Endothelial cell (in vitro differentiated cells): ENCODE results near the gene FUT8. TPM values are rescaled to one million over a fixed set of nuclear protein-coding genes. Genes with fewer than 3 reads are reported as not detected.

Experiments
- DNase-seq: peaks from one replicate; pipeline ENCODE4 v3.0.0; 2021; ENCODE audit warnings: low spot score
- H3K27ac Mint-ChIP-seq: one replicate; pipeline ENCODE4 v1.8.0; 2021; ENCODE audit warnings: mixed read lengths, inconsistent platforms; ENCODE audit not compliant: unreplicated experiment
- H3K27me3 Mint-ChIP-seq: one replicate; pipeline ENCODE4 v1.8.0; 2021; ENCODE audit warnings: mild to moderate bottlenecking, moderate library complexity, mixed read lengths, inconsistent platforms; ENCODE audit not compliant: unreplicated experiment
- H3K36me3 Mint-ChIP-seq: one replicate; pipeline ENCODE4 v1.8.0; 2021; ENCODE audit warnings: mild to moderate bottlenecking, low read depth, mixed read lengths, inconsistent platforms; ENCODE audit not compliant: unreplicated experiment
- H3K4me1 Mint-ChIP-seq: one replicate; pipeline ENCODE4 v1.8.0; 2021; ENCODE audit warnings: mild to moderate bottlenecking, mixed read lengths, inconsistent platforms; ENCODE audit not compliant: unreplicated experiment
- H3K4me3 Mint-ChIP-seq: one replicate; pipeline ENCODE4 v1.8.0; 2021; ENCODE audit warnings: mild to moderate bottlenecking, mixed read lengths, inconsistent platforms; ENCODE audit not compliant: unreplicated experiment
- H3K9me3 Mint-ChIP-seq: one replicate; pipeline ENCODE4 v1.8.0; 2021; ENCODE audit warnings: mixed read lengths, inconsistent platforms; ENCODE audit not compliant: unreplicated experiment
- total RNA-seq: library from RNA; stranded (reverse); fragmentation: NEBNext Ultra II Directional; extraction: Animal tissue kit (Norgen Biotek cat#: 25700); gene quantifications from one replicate; pipeline ENCODE4 v1.2.1, GENCODE V29; 2021; ENCODE audit not compliant: unreplicated experiment
- TF ChIP-seq, protein P1 (sequence below): fragments of 200-600 bp; sonication (generic); IDR thresholded peaks from one replicate; pipeline ENCODE4 v1.5.0; 2021; ENCODE audit warnings: antibody characterized with exemption; ENCODE audit not compliant: unreplicated experiment

Gene FUT8
- total RNA-seq, 1 donor from 2014 or later: 65.4 TPM

DNA sequence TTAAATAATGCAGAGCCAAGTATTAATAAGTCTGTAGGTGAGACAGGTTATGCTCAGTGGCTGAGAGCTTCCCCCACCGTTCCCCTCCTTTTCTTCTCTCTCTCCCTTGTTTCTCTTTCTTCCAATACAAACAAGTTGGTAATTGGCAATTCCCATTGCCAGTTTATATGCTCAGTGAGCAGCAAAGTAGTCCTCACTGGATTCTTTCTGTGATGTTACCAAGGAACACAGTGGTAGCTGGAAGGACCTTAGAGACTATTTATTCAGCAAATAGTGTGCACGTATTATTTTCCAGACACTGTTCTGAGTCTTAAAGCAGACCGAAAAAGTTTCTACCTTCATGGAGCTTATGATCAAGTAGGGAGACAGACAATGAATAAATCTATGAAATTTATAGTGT, 344.4 kb downstream of the FUT8 start:
- no peak overlapping the region for H3K4me3 Mint-ChIP-seq
- no peaks in the 10 kb centered on the region for H3K4me1 Mint-ChIP-seq
- H3K27me3 Mint-ChIP-seq: peaks cover 2% of the 10 kb centered on the region
- no peak overlapping the region for H3K27ac Mint-ChIP-seq
- H3K36me3 Mint-ChIP-seq: no peaks in the 10 kb centered on the region
- H3K9me3 Mint-ChIP-seq: no peaks in the 10 kb centered on the region
- TF ChIP-seq, protein P1, sequence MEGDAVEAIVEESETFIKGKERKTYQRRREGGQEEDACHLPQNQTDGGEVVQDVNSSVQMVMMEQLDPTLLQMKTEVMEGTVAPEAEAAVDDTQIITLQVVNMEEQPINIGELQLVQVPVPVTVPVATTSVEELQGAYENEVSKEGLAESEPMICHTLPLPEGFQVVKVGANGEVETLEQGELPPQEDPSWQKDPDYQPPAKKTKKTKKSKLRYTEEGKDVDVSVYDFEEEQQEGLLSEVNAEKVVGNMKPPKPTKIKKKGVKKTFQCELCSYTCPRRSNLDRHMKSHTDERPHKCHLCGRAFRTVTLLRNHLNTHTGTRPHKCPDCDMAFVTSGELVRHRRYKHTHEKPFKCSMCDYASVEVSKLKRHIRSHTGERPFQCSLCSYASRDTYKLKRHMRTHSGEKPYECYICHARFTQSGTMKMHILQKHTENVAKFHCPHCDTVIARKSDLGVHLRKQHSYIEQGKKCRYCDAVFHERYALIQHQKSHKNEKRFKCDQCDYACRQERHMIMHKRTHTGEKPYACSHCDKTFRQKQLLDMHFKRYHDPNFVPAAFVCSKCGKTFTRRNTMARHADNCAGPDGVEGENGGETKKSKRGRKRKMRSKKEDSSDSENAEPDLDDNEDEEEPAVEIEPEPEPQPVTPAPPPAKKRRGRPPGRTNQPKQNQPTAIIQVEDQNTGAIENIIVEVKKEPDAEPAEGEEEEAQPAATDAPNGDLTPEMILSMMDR: no peak
- no peak for DNase-seq

DNA sequence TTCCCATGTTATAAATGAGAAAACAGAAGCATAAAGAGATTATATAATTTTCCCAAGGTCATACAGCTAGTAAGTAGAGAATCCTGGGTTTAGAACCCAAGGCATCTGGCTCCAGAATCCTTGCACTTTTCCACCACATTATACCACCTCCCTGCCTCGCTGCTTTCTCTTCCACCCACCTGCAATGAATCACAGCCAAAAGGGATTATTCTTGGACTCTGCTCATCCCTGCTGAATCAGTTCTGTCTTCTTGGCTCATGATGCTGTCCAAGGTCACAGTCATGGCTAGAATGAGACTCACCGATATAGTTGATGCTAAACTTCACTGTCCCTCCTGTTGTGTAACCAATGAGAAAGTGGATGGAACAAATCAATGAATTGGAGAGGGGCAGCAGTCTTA, 356.6 kb downstream of the FUT8 start:
- Mint-ChIP-seq H3K9me3 (no peaks in the 10 kb centered on the region), H3K4me3 (no peak overlapping the region), H3K27ac (no peak overlapping the region), H3K36me3 (no peaks in the 10 kb centered on the region), H3K4me1 (peaks cover 3% of the 10 kb centered on the region), H3K27me3 (no peaks in the 10 kb centered on the region)
- TF ChIP-seq, protein P1: no peak
- no peak for DNase-seq

DNA sequence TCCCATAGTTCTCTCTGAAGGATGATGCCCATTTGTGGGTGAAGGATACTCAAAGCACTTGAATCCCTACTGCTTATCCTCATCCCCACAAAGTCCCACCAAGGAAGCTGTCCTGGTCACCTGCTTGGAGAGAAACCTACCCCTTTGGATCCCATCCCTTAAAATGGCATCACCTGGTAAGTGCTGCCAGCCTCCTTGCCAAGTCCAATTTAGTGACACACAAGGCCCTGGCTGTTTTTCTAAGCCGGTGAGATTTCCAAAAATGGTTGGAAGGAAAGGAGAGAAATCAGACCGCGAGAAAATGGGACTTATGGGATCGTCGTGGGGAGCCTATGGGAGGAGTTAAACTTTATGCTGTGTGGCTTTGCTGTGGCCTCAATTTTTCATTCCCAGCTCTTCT, 358.2 kb downstream of the FUT8 start:
- Mint-ChIP-seq H3K9me3 (no peaks in the 10 kb centered on the region), H3K4me1 (peaks cover 3% of the 10 kb centered on the region), H3K36me3 (no peaks in the 10 kb centered on the region), H3K4me3 (no peak overlapping the region), H3K27me3 (peaks cover 1% of the 10 kb centered on the region), H3K27ac (no peak overlapping the region)
- TF ChIP-seq, protein P1: no peak
- DNase-seq: no peak

DNA sequence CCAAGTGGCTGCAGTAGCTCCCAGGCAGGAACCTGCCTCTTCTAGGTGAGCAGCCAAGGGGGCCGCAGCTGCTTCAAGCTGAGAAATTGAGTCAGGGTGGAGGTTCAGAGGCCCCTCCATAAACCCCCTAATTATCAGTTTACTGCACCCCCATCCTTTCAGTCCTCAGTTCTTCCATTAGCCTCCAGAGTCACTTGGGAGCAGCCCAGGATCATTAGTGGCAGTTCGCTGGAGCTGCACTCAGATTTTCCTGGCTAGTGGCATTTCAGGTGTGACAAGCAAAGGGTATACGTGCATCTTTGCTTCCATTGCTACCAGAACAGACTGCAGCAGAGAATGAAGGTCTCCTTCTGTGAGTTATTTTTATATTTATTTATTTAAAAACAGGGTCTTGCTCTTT, 358.7 kb downstream of the FUT8 start:
- H3K9me3 Mint-ChIP-seq: no peaks in the 10 kb centered on the region
- TF ChIP-seq, protein P1: no peak
- H3K27ac Mint-ChIP-seq: no peak overlapping the region
- no peaks in the 10 kb centered on the region for H3K36me3 Mint-ChIP-seq
- no peak for DNase-seq
- H3K4me3 Mint-ChIP-seq: no peak overlapping the region
- peaks cover 3% of the 10 kb centered on the region for H3K4me1 Mint-ChIP-seq
- H3K27me3 Mint-ChIP-seq: peaks cover 1% of the 10 kb centered on the region

DNA sequence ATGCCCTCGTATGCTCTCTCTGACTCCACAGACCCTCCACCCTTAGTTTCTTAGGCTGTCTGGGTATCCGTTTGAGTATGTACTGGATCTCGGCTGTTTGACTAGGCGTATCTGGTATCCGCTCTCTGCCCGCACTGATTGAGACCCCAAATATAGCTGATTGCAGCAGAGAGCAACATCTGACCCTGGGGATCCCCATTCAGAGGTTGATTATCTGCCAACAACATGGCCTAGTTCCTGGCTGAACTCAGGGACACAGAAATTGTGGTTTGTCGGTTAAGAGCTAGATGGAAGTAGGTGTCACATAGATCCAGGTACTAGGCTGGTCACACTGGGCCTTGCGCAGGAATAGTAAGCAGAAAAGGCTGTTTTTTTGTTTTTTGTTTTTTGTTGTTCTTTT, 359.9 kb downstream of the FUT8 start:
- Mint-ChIP-seq H3K36me3 (no peaks in the 10 kb centered on the region), H3K27me3 (peaks cover 1% of the 10 kb centered on the region), H3K27ac (no peak overlapping the region), H3K4me3 (no peak overlapping the region), H3K4me1 (peaks cover 3% of the 10 kb centered on the region), H3K9me3 (no peaks in the 10 kb centered on the region)
- TF ChIP-seq, protein P1: no peak
- DNase-seq: no peak
